IMR-90 (cell line): Measurements from ENCODE around the gene ANKRD44. TPM values are rescaled to one million over a fixed set of nuclear protein-coding genes. Genes with fewer than 3 reads are reported as not detected.

ENCODE experiments used
- ATAC-seq: fragments of 200-7000 bp; cut with Tn5 transposase; 2 replicates; pipeline ENCODE4 v1.9.1; 2020; ENCODE audit warnings: low read depth, mild to moderate bottlenecking, moderate library complexity
- BruUV-seq: library from RNA; stranded (reverse); fragments of 400-500 nt; replicated peaks from 2 replicates; lab custom pipeline; 2021; lab: Mats Ljungman, UMichigan
- CTCF ChIA-PET: fragments of 300-600 bp; formaldehyde crosslinking; extraction: SDS; loops from one replicate; lab custom pipeline; 2021; ENCODE audit warnings: antibody characterized with exemption; lab: Yijun Ruan, JAX
- POLR2A ChIA-PET: fragments of 300-600 bp; sonication (Branson Sonifier 250); formaldehyde crosslinking; loops from one replicate; lab custom pipeline; 2022; ENCODE audit warnings: antibody characterized with exemption; ENCODE audit not compliant: unreplicated experiment; lab: Charles Lee
- DNase-seq: peaks from one replicate; pipeline ENCODE4 v3.0.0; 2013
- H2AFZ ChIP-seq: replicated peaks from 2 replicates; pipeline ENCODE3; 2013; ENCODE audit warnings: low read length, mild to moderate bottlenecking; ENCODE audit not compliant: poor library complexity
- H2AK5ac ChIP-seq: 2 replicates; pipeline ENCODE4 v1.6.1; 2013; ENCODE audit warnings: low read depth, low read length, inconsistent platforms
- H2AK9ac ChIP-seq: replicated peaks from 2 replicates; pipeline ENCODE3; 2013; ENCODE audit warnings: mild to moderate bottlenecking, low read depth, low read length, moderate library complexity; ENCODE audit not compliant: poor library complexity
- H2BK120ac ChIP-seq: 2 replicates; pipeline ENCODE4 v1.6.1; 2013; ENCODE audit warnings: low read depth, low read length, inconsistent platforms
- H2BK15ac ChIP-seq: 3 replicates; pipeline ENCODE4 v1.6.1; 2013; ENCODE audit warnings: low read depth, low read length, inconsistent platforms
- H2BK20ac ChIP-seq: 2 replicates; pipeline ENCODE4 v1.6.1; 2013; ENCODE audit warnings: low read depth, mild to moderate bottlenecking, inconsistent platforms, low read length, moderate library complexity
- H2BK5ac ChIP-seq: 2 replicates; pipeline ENCODE4 v1.6.1; 2013; ENCODE audit warnings: mild to moderate bottlenecking, low read depth, low read length, inconsistent platforms; ENCODE audit not compliant: poor library complexity, severe bottlenecking
- H3K14ac ChIP-seq: replicated peaks from 2 replicates; pipeline ENCODE4 v1.6.1; 2013; ENCODE audit warnings: low read depth, low read length, inconsistent platforms
- H3K18ac ChIP-seq: 2 replicates; pipeline ENCODE4 v1.6.1; 2013; ENCODE audit warnings: low read depth, low read length, control low read depth
- H3K23ac ChIP-seq: 2 replicates; pipeline ENCODE4 v1.6.1; 2013; ENCODE audit warnings: low read depth, low read length, inconsistent platforms
- H3K27ac ChIP-seq: 2 replicates; pipeline ENCODE4 v1.5.1; 2013; ENCODE audit warnings: mild to moderate bottlenecking, control low read depth, low read length; ENCODE audit not compliant: insufficient read depth
- H3K27me3 ChIP-seq: 2 replicates; pipeline ENCODE4 v1.6.1; 2013; ENCODE audit warnings: low read length; ENCODE audit not compliant: control insufficient read depth, insufficient read depth
- H3K36me3 ChIP-seq: 2 replicates; pipeline ENCODE4 v1.6.1; 2013; ENCODE audit warnings: low read length, mixed read lengths; ENCODE audit not compliant: control insufficient read depth, insufficient read depth
- H3K4ac ChIP-seq: 2 replicates; pipeline ENCODE4 v1.6.1; 2013; ENCODE audit warnings: low read depth, low read length, inconsistent platforms
- H3K4me1 ChIP-seq: 2 replicates; pipeline ENCODE4 v1.6.1; 2013; ENCODE audit warnings: low read length, mixed read lengths; ENCODE audit not compliant: control insufficient read depth, insufficient read depth
- H3K4me2 ChIP-seq: 2 replicates; pipeline ENCODE4 v1.6.1; 2013; ENCODE audit warnings: low read depth, mild to moderate bottlenecking, control low read depth, low read length, moderate library complexity
- H3K4me3 ChIP-seq: 2 replicates; pipeline ENCODE4 v1.5.1; 2013; ENCODE audit warnings: low read depth, mild to moderate bottlenecking, control low read depth, low read length, moderate library complexity; ENCODE audit not compliant: insufficient read depth
- H3K56ac ChIP-seq: 2 replicates; pipeline ENCODE4 v1.6.1; 2013; ENCODE audit warnings: low read length, inconsistent platforms; ENCODE audit not compliant: insufficient read depth; ENCODE audit errors: extremely low read depth
- H3K79me1 ChIP-seq, 2 experiments: 2 replicates each; pipeline ENCODE4 v1.6.1; 2013; ENCODE audit warnings: low read length in 2 of 2, inconsistent platforms in 1 of 2, low read depth in 1 of 2
- H3K9ac ChIP-seq: 2 replicates; pipeline ENCODE4 v1.6.1; 2013; ENCODE audit warnings: low read depth, low read length, control low read depth
- H3K9me1 ChIP-seq: 2 replicates; pipeline ENCODE4 v1.6.1; 2013; ENCODE audit warnings: low read length, inconsistent platforms; ENCODE audit not compliant: insufficient read depth
- H3K9me3 ChIP-seq: 2 replicates; pipeline ENCODE4 v1.6.1; 2013; ENCODE audit warnings: low read length; ENCODE audit not compliant: control insufficient read depth, insufficient read depth
- H4K20me1 ChIP-seq: 2 replicates; pipeline ENCODE4 v1.6.1; 2013; ENCODE audit warnings: low read length, inconsistent platforms; ENCODE audit not compliant: insufficient read depth
- H4K5ac ChIP-seq: 2 replicates; pipeline ENCODE4 v1.6.1; 2013; ENCODE audit warnings: mild to moderate bottlenecking, low read depth, low read length, control low read depth
- H4K8ac ChIP-seq, 2 experiments: 2 replicates each; pipeline ENCODE4 v1.6.1; 2013; ENCODE audit warnings: low read depth in 2 of 2, low read length in 2 of 2, control low read depth in 1 of 2, inconsistent platforms in 1 of 2
- H4K91ac ChIP-seq: 2 replicates; pipeline ENCODE4 v1.6.1; 2013; ENCODE audit warnings: low read depth, low read length, inconsistent platforms; ENCODE audit not compliant: insufficient read depth
- BHLHE40 ChIP-seq: fragments of 150-350 bp; IDR thresholded peaks from 2 replicates; pipeline ENCODE4 v1.6.1; 2016; ENCODE audit warnings: mild to moderate bottlenecking, low read depth, low read length
- FOS ChIP-seq: fragments of 150-350 bp; IDR thresholded peaks from 2 replicates; pipeline ENCODE4 v1.6.1; 2016; ENCODE audit warnings: low read depth, low read length
- MAFK ChIP-seq: IDR thresholded peaks from 2 replicates; pipeline ENCODE4 v1.6.1; 2012; ENCODE audit warnings: low read depth, low read length, improper control_type of control experiment
- MAZ ChIP-seq: IDR thresholded peaks from 2 replicates; pipeline ENCODE4 v1.6.1; 2012; ENCODE audit warnings: low read depth, mild to moderate bottlenecking, low read length, improper control_type of control experiment, moderate library complexity, borderline replicate concordance
- NFE2L2 ChIP-seq: fragments of 150-350 bp; IDR thresholded peaks from 2 replicates; pipeline ENCODE4 v1.6.1; 2016; ENCODE audit warnings: low read depth, mild to moderate bottlenecking, low read length
- POLR2A ChIP-seq: IDR thresholded peaks from 2 replicates; pipeline ENCODE4 v1.6.1; 2012; ENCODE audit warnings: mild to moderate bottlenecking, low read depth, low read length
- RCOR1 ChIP-seq: IDR thresholded peaks from 2 replicates; pipeline ENCODE4 v1.6.1; 2012; ENCODE audit warnings: mild to moderate bottlenecking, low read length, improper control_type of control experiment; ENCODE audit not compliant: insufficient replicate concordance
- RFX5 ChIP-seq: IDR thresholded peaks from 2 replicates; pipeline ENCODE4 v1.8.0; 2012; ENCODE audit warnings: low read depth, mild to moderate bottlenecking, low read length, moderate library complexity
- SMC3 ChIP-seq: fragments of 150-350 bp; IDR thresholded peaks from 2 replicates; pipeline ENCODE4 v1.6.1; 2016; ENCODE audit warnings: low read depth, mild to moderate bottlenecking, antibody characterized with exemption, low read length, moderate library complexity
- WGBS, 2 experiments: methylation state at CpG; one replicate each; pipeline versions ENCODE4 v1.1.5 to v1.1.7; 2013; ENCODE audit warnings: missing lambda C conversion rate in 2 of 2; ENCODE audit not compliant: insufficient read length in 1 of 2; ENCODE audit errors: extremely low coverage in 2 of 2; 5-methylcytosine and 5-hydroxymethylcytosine counted together
- dilution Hi-C: fragments of 300-500 bp; cut with HindIII; formaldehyde crosslinking; loops from one replicate; pipeline ENCODE4 v1.14.3; 2018; ENCODE audit warnings: low sequenced_read_pairs; ENCODE audit not compliant: unreplicated experiment
- in situ Hi-C: fragments of 300-500 bp; cut with MboI; formaldehyde crosslinking; loops from 3 replicates; pipeline ENCODE4 v1.14.3; 2019; ENCODE audit warnings: low sequenced_read_pairs, inconsistent platforms, mixed read lengths
- intact Hi-C: fragments of 100-400 bp; cut with micrococcal nuclease; formaldehyde crosslinking; loops from 2 replicates; pipeline ENCODE4 v1.10.0; 2022
- polyA plus RNA-seq, 3 experiments: library from polyadenylated mRNA; depleted of rRNA; stranded (reverse); fragments of >200 nt; gene quantifications; 2 replicates each; pipeline ENCODE4 v1.2.3, GENCODE V29; 2012; ENCODE audit warnings: low replicate concordance in 1 of 3
- total RNA-seq: library from RNA; depleted of rRNA; stranded (reverse); fragments of >200 nt; gene quantifications from 2 replicates; pipeline ENCODE4 v1.2.3, GENCODE V29; 2012
- TF ChIP-seq, protein P1 (sequence below): conservative IDR thresholded peaks from 2 replicates; pipeline ENCODE4 v1.5.1; 2012; ENCODE audit warnings: mild to moderate bottlenecking, low read depth, low read length, improper control_type of control experiment
- TF ChIP-seq, protein P2 (sequence below): fragments of 150-350 bp; IDR thresholded peaks from 2 replicates; pipeline ENCODE4 v1.6.1; 2017; ENCODE audit warnings: mild to moderate bottlenecking, antibody characterized with exemption, low read length, low read depth

The ANKRD44 gene
- total and polyA plus RNA-seq, 2 of the 4 experiments (the other 2 are of a cell fraction) = 5.2 to 15.6 TPM

DNA sequence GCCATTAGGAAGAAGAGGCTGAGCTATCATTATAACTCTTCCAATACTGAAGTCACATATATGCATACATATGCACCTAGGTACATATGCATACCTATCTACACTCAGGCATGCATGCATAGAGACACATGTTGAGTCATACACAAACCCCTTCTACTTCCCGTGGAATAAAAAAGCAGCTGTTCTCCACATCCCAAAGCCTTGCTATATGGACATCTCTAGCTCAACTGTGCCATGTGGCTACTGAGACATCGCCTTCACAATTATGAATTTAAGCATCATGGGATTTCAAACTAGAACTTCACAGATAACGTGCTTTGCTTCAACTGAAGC lies 120.5 kb downstream of the ANKRD44 start (continued):
- TF ChIP-seq, protein P1, sequence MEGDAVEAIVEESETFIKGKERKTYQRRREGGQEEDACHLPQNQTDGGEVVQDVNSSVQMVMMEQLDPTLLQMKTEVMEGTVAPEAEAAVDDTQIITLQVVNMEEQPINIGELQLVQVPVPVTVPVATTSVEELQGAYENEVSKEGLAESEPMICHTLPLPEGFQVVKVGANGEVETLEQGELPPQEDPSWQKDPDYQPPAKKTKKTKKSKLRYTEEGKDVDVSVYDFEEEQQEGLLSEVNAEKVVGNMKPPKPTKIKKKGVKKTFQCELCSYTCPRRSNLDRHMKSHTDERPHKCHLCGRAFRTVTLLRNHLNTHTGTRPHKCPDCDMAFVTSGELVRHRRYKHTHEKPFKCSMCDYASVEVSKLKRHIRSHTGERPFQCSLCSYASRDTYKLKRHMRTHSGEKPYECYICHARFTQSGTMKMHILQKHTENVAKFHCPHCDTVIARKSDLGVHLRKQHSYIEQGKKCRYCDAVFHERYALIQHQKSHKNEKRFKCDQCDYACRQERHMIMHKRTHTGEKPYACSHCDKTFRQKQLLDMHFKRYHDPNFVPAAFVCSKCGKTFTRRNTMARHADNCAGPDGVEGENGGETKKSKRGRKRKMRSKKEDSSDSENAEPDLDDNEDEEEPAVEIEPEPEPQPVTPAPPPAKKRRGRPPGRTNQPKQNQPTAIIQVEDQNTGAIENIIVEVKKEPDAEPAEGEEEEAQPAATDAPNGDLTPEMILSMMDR = no peak

DNA sequence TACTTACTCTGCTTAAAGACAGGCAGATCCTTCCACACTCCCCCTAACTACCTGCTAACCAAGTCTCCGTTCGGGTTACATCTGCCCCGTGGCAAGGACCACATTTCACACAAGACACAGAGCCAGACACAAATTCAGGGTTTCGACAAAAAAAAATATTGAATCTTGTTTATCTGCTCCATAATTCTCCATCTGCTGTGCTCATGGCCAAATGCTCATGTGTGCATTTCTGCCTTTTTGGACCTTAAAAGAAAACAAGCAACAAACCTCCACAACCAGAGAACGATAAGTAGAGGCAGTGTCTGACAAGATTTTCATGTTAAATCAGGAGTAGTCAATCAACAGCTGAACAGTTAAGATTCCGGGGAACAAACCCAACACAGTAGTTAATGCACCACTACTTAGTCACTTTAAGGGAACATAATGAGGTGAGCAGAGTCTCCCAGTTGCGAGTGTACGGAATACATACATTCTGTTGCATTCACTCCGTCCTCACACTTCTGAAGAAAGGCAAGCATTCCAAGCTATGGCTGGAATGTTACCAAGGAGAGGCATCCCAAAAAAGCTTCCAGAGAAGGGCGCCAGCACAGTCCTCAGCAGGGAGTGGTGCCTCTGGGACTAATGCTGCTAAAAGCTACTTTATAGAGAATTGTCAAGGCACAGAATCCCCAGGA lies 121.0 kb downstream of the ANKRD44 start:
- Histone ChIP-seq H3K4ac (no peak overlapping the region), H3K14ac (no peak overlapping the region), H3K9me3 (no peaks in the 10 kb centered on the region), H3K4me2 (no peak overlapping the region), H4K5ac (no peak overlapping the region), H3K4me1 (no peaks in the 10 kb centered on the region), H2BK5ac (no peak overlapping the region), H3K79me1 (peaks cover 0 to 4% of the 10 kb centered on the region in 2 experiments; a peak in 1 of 4 replicates), H3K27me3 (no peaks in the 10 kb centered on the region), H3K27ac (no peak overlapping the region), H2BK120ac (no peak overlapping the region; the same call in 1 of the 2 replicates), H3K4me3 (no peak overlapping the region), H2AFZ (no peak overlapping the region), H4K20me1 (no peaks in the 10 kb centered on the region), H2AK9ac (no peak overlapping the region), H2AK5ac (no peak overlapping the region), H4K91ac (no peak overlapping the region), H3K36me3 (no peaks in the 10 kb centered on the region), H3K18ac (no peak overlapping the region), H3K9ac (no peak overlapping the region), H2BK15ac (no peak overlapping the region), H3K56ac (no peak overlapping the region), H4K8ac (no peak overlapping the region), H3K23ac (no peak overlapping the region), H2BK20ac (no peak overlapping the region), H3K9me1 (no peaks in the 10 kb centered on the region; the same call in 1 of the 2 replicates)
- 100% methylated on average over 4 of the region's 10 CpGs; no CpG with 5 or more reads in 1 of the 2 experiments for WGBS, 2 experiments
- DNase-seq = no peak
- ChIA-PET CTCF (interaction anchor here (0.5 to 2.7 kb wide), 3 partner anchors 38 to 122 kb away, joined by 4 to 17 read pairs (median 4); no protein-coding TSS in a partner anchor), POLR2A (no interaction called here)
- in situ Hi-C loops (loop anchor here (5.0 kb wide), 2 partner anchors 123 to 193 kb away; partner anchors contain the start of gene ANKRD44), dilution Hi-C loops (no loop called here), intact Hi-C loops (loop anchor here (2.0 to 5.0 kb wide), 2 partner anchors 77 to 121 kb away; partner anchors contain the start of gene ANKRD44)
- BruUV-seq = no TSS peak
- ATAC-seq = no peak
- TF ChIP-seq RFX5 (no peak), RCOR1 (no peak), MAFK (no peak), NFE2L2 (no peak), BHLHE40 (no peak), SMC3 (no peak), MAZ (no peak), POLR2A (no peak), FOS (no peak)
- TF ChIP-seq, protein P2, sequence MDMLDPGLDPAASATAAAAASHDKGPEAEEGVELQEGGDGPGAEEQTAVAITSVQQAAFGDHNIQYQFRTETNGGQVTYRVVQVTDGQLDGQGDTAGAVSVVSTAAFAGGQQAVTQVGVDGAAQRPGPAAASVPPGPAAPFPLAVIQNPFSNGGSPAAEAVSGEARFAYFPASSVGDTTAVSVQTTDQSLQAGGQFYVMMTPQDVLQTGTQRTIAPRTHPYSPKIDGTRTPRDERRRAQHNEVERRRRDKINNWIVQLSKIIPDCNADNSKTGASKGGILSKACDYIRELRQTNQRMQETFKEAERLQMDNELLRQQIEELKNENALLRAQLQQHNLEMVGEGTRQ = no peak
- TF ChIP-seq, protein P1 = no peak
